SU-DHL-6 (cell line): ENCODE measurements around the gene SRPK2.

ENCODE experiments used
- H2AFZ ChIP-seq: fragments of 200-600 bp; sonication (generic); 2 replicates; pipeline ENCODE4 v1.6.1; 2014; ENCODE audit warnings: low read depth, mild to moderate bottlenecking, moderate library complexity, mixed read lengths, antibody characterized with exemption, low read length; ENCODE audit not compliant: severe bottlenecking
- H3F3A ChIP-seq: fragments of 200-600 bp; shearing (Covaris generic); 2 replicates; pipeline ENCODE4 v1.6.0; 2016; ENCODE audit warnings: antibody characterized with exemption, mild to moderate bottlenecking; ENCODE audit not compliant: insufficient read depth
- H3K27ac ChIP-seq: fragments of 200-600 bp; sonication (generic); 2 replicates; pipeline ENCODE4 v1.5.1; 2016; ENCODE audit warnings: low read depth, mild to moderate bottlenecking, low read length, moderate library complexity, mixed read lengths
- H3K27me3 ChIP-seq: fragments of 200-600 bp; sonication (generic), shearing (Covaris generic); 2 replicates; pipeline ENCODE4 v1.6.0; 2014; ENCODE audit warnings: mild to moderate bottlenecking, low read length
- H3K36me3 ChIP-seq: fragments of 200-600 bp; sonication (generic); 2 replicates; pipeline ENCODE4 v1.6.1; 2014; ENCODE audit warnings: mild to moderate bottlenecking, low read length, mixed read lengths
- H3K4me2 ChIP-seq: fragments of 300-600, 200-600 bp; shearing (Covaris generic), sonication (generic); 2 replicates; pipeline ENCODE4 v1.6.0; 2014; ENCODE audit warnings: low read length, low read depth, mild to moderate bottlenecking; ENCODE audit not compliant: poor library complexity, severe bottlenecking
- H3K4me3 ChIP-seq: fragments of 200-600 bp; sonication (generic); 2 replicates; pipeline ENCODE4 v1.5.1; 2014; ENCODE audit warnings: antibody characterized with exemption, low read length, mild to moderate bottlenecking, mixed read lengths; ENCODE audit not compliant: insufficient read depth, poor library complexity, severe bottlenecking
- H3K79me2 ChIP-seq: fragments of 200-600 bp; sonication (generic); 2 replicates; pipeline ENCODE4 v1.6.1; 2014; ENCODE audit warnings: mild to moderate bottlenecking, low read length, moderate library complexity; ENCODE audit not compliant: insufficient read depth
- H3K9ac ChIP-seq: fragments of 200-600 bp; sonication (generic); 2 replicates; pipeline ENCODE4 v1.7.0; 2014; ENCODE audit warnings: mild to moderate bottlenecking, low read length
- H3K9me2 ChIP-seq: fragments of 200-600 bp; sonication (generic); replicated peaks from 2 replicates; pipeline ENCODE4 v1.6.1; 2014; ENCODE audit warnings: low read length; ENCODE audit not compliant: insufficient read depth
- H3K9me3 ChIP-seq: fragments of 200-600 bp; sonication (generic); 2 replicates; pipeline ENCODE4 v1.6.1; 2014; ENCODE audit warnings: low read length, mixed read lengths; ENCODE audit not compliant: insufficient read depth
- H4K20me1 ChIP-seq: fragments of 200-600 bp; sonication (generic); 2 replicates; pipeline ENCODE4 v1.6.1; 2014; ENCODE audit warnings: low read depth, mild to moderate bottlenecking, antibody characterized with exemption, low read length, moderate library complexity, mixed read lengths
- EZH2phosphoT487 ChIP-seq: fragments of 200-600 bp; sonication (generic), shearing (Covaris generic); conservative IDR thresholded peaks from 2 replicates; pipeline ENCODE4 v1.6.1; 2018; ENCODE audit warnings: mild to moderate bottlenecking, antibody characterized with exemption, low read length, moderate library complexity, mixed read lengths
- TF ChIP-seq, protein P1 (sequence below): fragments of 200-600 bp; sonication (generic); IDR thresholded peaks from one replicate; pipeline ENCODE4 v1.5.1; 2017; ENCODE audit warnings: antibody characterized with exemption, mild to moderate bottlenecking, low read length, moderate library complexity; ENCODE audit not compliant: insufficient read depth, poor library complexity, severe bottlenecking

Gene SRPK2

DNA sequence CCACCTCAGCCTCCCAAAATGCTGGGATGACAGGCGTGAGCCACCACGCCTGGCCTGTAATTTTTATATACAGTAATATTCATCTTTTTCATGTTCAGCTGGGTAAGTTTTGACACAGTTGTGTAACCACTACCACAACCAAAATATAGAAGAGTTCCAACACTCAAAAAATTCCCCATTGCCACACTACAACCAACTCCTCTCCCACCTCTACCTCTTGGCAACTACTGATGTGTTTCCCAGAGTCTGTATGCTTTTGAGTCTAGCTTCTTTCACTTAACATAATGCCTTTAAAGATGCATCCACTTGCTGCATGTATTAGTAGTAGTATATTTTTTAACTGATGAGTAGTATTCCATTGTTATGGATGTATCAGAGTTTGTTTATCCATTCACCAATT lies 90.7 kb downstream of the SRPK2 start:
- H4K20me1 ChIP-seq, result no peaks in the 10 kb centered on the region
- no peak overlapping the region for H3K4me2 ChIP-seq
- H3K27me3 ChIP-seq, result no peaks in the 10 kb centered on the region
- no peak overlapping the region for H2AFZ ChIP-seq
- H3K27ac ChIP-seq, result no peak overlapping the region
- TF ChIP-seq EZH2phosphoT487, result no peak
- TF ChIP-seq, protein P1, sequence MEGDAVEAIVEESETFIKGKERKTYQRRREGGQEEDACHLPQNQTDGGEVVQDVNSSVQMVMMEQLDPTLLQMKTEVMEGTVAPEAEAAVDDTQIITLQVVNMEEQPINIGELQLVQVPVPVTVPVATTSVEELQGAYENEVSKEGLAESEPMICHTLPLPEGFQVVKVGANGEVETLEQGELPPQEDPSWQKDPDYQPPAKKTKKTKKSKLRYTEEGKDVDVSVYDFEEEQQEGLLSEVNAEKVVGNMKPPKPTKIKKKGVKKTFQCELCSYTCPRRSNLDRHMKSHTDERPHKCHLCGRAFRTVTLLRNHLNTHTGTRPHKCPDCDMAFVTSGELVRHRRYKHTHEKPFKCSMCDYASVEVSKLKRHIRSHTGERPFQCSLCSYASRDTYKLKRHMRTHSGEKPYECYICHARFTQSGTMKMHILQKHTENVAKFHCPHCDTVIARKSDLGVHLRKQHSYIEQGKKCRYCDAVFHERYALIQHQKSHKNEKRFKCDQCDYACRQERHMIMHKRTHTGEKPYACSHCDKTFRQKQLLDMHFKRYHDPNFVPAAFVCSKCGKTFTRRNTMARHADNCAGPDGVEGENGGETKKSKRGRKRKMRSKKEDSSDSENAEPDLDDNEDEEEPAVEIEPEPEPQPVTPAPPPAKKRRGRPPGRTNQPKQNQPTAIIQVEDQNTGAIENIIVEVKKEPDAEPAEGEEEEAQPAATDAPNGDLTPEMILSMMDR, result no peak
- no peak overlapping the region for H3K9ac ChIP-seq
- 0 out of 2 replicates have a peak, but pooled peaks cover 3% of the 10 kb centered on the region for H3F3A ChIP-seq
- no peak overlapping the region for H3K4me3 ChIP-seq
- H3K9me2 ChIP-seq, result no peaks in the 10 kb centered on the region
- no peaks in the 10 kb centered on the region for H3K36me3 ChIP-seq
- 0 out of 2 replicates have a peak, but pooled peaks cover 3% of the 10 kb centered on the region for H3K79me2 ChIP-seq
- no peaks in the 10 kb centered on the region for H3K9me3 ChIP-seq

DNA sequence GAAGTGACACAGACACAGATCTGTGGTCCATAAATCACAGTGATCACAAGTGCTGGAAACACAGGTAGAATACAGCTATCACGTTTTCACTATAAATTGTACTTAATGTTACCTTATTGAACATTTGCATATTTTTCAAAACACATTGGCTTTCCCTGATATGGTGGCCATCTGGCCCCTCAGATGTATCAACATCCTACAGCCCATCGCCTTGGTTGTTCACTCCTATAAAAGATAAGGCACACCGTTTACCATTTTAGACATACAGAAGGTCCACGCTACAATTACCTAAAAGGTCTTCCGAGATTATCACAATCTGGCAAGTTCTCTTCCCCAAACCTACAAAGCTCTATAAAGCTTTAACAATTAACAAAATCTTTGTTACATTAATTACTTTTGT lies 91.4 kb downstream of the SRPK2 start:
- Histone ChIP-seq H3K4me3 (no peak overlapping the region), H3K9ac (no peak overlapping the region), H3K9me2 (no peaks in the 10 kb centered on the region), H3K4me2 (no peak overlapping the region), H3K79me2 (0 out of 2 replicates have a peak, but pooled peaks cover 3% of the 10 kb centered on the region), H3K27me3 (no peaks in the 10 kb centered on the region), H2AFZ (no peak overlapping the region), H3F3A (0 out of 2 replicates have a peak, but pooled peaks cover 3% of the 10 kb centered on the region), H3K36me3 (no peaks in the 10 kb centered on the region), H3K27ac (no peak overlapping the region), H3K9me3 (no peaks in the 10 kb centered on the region), H4K20me1 (no peaks in the 10 kb centered on the region)
- TF ChIP-seq, protein P1, result no peak
- no peak for TF ChIP-seq EZH2phosphoT487

DNA sequence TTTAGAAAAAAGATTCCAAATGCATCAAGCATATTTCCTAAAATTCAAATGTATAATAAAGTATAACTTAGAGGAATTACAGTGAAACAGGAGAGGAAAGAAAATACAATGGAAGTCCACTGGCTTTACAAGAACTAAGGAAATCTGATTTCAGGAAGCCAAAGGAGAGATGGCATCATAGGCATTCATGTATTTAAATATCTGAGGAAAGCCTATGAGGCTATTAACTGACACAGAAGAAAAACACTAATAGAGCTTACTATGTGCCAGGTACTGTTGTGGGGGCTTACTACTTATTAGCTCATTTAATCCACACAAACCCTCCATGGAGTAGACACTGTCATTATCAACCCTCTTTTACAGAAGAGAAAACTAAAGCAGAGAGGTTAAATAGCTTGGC lies 92.2 kb downstream of the SRPK2 start:
- 0 out of 2 replicates have a peak, but pooled peaks cover 3% of the 10 kb centered on the region for H3F3A ChIP-seq
- H2AFZ ChIP-seq, result no peak overlapping the region
- H3K9ac ChIP-seq, result no peak overlapping the region
- 0 out of 2 replicates have a peak, but pooled peaks cover 3% of the 10 kb centered on the region for H3K79me2 ChIP-seq
- H3K9me2 ChIP-seq, result no peaks in the 10 kb centered on the region
- TF ChIP-seq EZH2phosphoT487, result no peak
- TF ChIP-seq, protein P1, result no peak
- H3K4me2 ChIP-seq, result no peak overlapping the region
- no peaks in the 10 kb centered on the region for H3K36me3 ChIP-seq
- H3K9me3 ChIP-seq, result no peaks in the 10 kb centered on the region
- H3K4me3 ChIP-seq, result no peak overlapping the region
- no peaks in the 10 kb centered on the region for H4K20me1 ChIP-seq
- no peaks in the 10 kb centered on the region for H3K27me3 ChIP-seq
- H3K27ac ChIP-seq, result no peak overlapping the region
